Glutamatergic neuron (in vitro differentiated cells): ENCODE data around the gene LMBRD1. TPM values are rescaled to one million over a fixed set of nuclear protein-coding genes. Genes with fewer than 3 reads are reported as not detected.

Experiments
- DNase-seq: peaks from one replicate; pipeline ENCODE4 v3.0.0; 2022
- H3K27ac Mint-ChIP-seq: one replicate; pipeline ENCODE4 v1.8.0; 2020; ENCODE audit warnings: mild to moderate bottlenecking, mixed read lengths, inconsistent platforms; ENCODE audit not compliant: unreplicated experiment
- H3K27me3 Mint-ChIP-seq: one replicate; pipeline ENCODE4 v1.8.0; 2020; ENCODE audit warnings: mild to moderate bottlenecking, moderate library complexity, mixed read lengths, inconsistent platforms; ENCODE audit not compliant: unreplicated experiment
- H3K36me3 Mint-ChIP-seq: one replicate; pipeline ENCODE4 v1.8.0; 2020; ENCODE audit warnings: mild to moderate bottlenecking, mixed read lengths, inconsistent platforms; ENCODE audit not compliant: unreplicated experiment
- H3K4me1 Mint-ChIP-seq: one replicate; pipeline ENCODE4 v1.8.0; 2020; ENCODE audit warnings: mild to moderate bottlenecking, low read depth, mixed read lengths, inconsistent platforms; ENCODE audit not compliant: unreplicated experiment
- H3K4me3 Mint-ChIP-seq: one replicate; pipeline ENCODE4 v1.8.0; 2020; ENCODE audit warnings: mild to moderate bottlenecking, mixed read lengths, inconsistent platforms; ENCODE audit not compliant: unreplicated experiment
- H3K9me3 Mint-ChIP-seq: one replicate; pipeline ENCODE4 v1.8.0; 2020; ENCODE audit warnings: mild to moderate bottlenecking, moderate library complexity, mixed read lengths, inconsistent platforms; ENCODE audit not compliant: unreplicated experiment
- total RNA-seq: library from RNA; stranded (reverse); fragmentation: NEBNext Ultra II Directional; extraction: Animal tissue kit (Norgen Biotek cat#: 25700); gene quantifications from one replicate; pipeline ENCODE4 v1.2.1, GENCODE V29; 2021; ENCODE audit not compliant: unreplicated experiment
- TF ChIP-seq, protein P1 (sequence below): fragments of 200-600 bp; sonication (generic); IDR thresholded peaks from one replicate; pipeline ENCODE4 v1.5.0; 2021; ENCODE audit not compliant: partially characterized antibody, unreplicated experiment

The LMBRD1 gene
- total RNA-seq, 1 donor from 2014 or later = 35.5 TPM

DNA sequence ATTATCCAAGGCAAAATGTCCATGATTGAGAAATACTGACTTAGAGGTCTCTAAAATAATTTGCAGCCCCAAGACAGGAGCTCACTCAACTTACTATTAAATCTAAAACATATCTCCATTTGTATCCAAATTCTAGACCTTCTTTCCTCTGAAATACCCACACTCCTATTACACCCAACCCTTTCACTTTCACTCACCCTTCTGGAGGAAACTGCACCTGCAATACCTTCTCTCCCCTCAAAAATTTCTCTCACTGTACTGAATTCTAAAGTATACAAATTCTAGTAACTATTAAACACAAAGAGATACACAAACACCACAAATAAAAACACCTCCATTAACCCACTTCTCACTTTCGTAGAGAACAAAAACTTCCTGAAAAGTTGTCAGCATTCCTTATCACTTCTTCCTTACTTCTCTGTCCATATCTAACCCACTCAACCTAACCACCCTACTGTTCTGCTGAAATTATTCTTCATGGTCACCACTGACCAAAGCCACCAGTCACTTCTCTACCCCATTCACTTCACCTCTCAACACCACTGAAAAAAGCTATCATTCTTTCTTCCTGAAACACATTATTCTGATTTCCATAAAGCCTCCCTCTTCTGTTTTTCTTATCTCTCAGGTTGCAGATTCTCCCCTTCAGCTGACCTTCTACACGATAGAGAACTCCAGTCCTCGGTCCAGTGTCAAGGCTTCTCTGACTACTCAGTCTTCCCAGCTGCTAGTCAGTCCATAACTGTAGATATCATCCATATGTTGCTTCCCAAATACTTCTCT, 12.0 kb downstream of the LMBRD1 start:
- H3K4me1 Mint-ChIP-seq = peaks cover 4% of the 10 kb centered on the region
- no peaks in the 10 kb centered on the region for H3K9me3 Mint-ChIP-seq
- DNase-seq = no peak
- H3K4me3 Mint-ChIP-seq = no peak overlapping the region
- TF ChIP-seq, protein P1, sequence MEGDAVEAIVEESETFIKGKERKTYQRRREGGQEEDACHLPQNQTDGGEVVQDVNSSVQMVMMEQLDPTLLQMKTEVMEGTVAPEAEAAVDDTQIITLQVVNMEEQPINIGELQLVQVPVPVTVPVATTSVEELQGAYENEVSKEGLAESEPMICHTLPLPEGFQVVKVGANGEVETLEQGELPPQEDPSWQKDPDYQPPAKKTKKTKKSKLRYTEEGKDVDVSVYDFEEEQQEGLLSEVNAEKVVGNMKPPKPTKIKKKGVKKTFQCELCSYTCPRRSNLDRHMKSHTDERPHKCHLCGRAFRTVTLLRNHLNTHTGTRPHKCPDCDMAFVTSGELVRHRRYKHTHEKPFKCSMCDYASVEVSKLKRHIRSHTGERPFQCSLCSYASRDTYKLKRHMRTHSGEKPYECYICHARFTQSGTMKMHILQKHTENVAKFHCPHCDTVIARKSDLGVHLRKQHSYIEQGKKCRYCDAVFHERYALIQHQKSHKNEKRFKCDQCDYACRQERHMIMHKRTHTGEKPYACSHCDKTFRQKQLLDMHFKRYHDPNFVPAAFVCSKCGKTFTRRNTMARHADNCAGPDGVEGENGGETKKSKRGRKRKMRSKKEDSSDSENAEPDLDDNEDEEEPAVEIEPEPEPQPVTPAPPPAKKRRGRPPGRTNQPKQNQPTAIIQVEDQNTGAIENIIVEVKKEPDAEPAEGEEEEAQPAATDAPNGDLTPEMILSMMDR = no peak
- no peak overlapping the region for H3K27ac Mint-ChIP-seq
- no peaks in the 10 kb centered on the region for H3K36me3 Mint-ChIP-seq
- no peaks in the 10 kb centered on the region for H3K27me3 Mint-ChIP-seq

DNA sequence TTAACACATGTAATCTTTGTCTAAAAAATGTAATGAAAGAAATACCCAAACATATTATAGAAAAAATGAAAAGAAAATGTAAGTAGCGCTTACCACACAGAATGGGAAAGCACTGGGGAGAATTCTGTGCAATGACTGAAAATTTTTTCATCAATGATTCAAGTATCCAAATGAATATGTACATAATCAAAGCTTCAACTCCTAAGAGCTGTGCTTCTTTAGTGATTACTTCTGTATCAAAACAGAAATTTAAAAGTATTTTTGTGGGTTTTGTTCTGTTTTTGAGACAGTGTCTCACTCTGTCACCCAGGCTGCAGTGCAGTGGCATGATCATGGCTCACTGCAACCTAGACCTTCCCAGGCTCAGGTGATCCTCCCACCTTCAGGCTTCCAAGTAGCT, 13.7 kb downstream of the LMBRD1 start:
- H3K4me1 Mint-ChIP-seq = peaks cover 4% of the 10 kb centered on the region
- H3K36me3 Mint-ChIP-seq = no peaks in the 10 kb centered on the region
- H3K9me3 Mint-ChIP-seq = no peaks in the 10 kb centered on the region
- no peak overlapping the region for H3K4me3 Mint-ChIP-seq
- TF ChIP-seq, protein P1 = no peak
- DNase-seq = no peak
- H3K27ac Mint-ChIP-seq = no peak overlapping the region
- H3K27me3 Mint-ChIP-seq = no peaks in the 10 kb centered on the region

DNA sequence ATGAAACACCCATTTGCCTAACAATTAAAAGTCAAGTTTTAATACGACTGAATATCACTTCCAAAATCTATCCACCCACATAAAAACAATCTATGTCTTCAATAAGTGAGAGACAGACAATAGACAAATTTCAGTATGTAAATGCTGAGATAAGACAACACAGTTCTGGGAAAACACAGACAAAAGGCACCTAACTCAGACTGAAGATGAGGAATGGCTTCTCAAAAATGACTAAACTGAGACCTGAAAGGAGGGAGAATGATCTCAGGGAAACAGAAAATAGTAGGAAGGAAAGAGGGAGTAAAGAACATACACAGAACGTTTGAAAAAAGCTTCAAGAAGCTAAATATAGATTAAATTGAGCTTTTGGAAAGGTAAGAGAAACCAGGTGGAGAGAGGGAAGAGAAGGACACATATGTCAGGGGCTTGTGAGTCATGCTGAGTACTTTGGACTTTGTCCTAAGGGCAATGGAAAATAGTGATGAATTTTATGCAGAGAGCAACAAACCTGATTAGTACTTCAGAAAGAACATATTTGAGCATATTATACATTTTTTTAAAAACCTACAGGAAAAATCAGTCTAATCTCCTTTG, 16.1 kb downstream of the LMBRD1 start:
- H3K27me3 Mint-ChIP-seq = no peaks in the 10 kb centered on the region
- TF ChIP-seq, protein P1 = no peak
- H3K36me3 Mint-ChIP-seq = no peaks in the 10 kb centered on the region
- peak overlapping the region; percentile 4 for H3K27ac Mint-ChIP-seq
- no peak for DNase-seq
- H3K4me1 Mint-ChIP-seq = peaks cover 4% of the 10 kb centered on the region
- H3K4me3 Mint-ChIP-seq = no peak overlapping the region
- no peaks in the 10 kb centered on the region for H3K9me3 Mint-ChIP-seq

DNA sequence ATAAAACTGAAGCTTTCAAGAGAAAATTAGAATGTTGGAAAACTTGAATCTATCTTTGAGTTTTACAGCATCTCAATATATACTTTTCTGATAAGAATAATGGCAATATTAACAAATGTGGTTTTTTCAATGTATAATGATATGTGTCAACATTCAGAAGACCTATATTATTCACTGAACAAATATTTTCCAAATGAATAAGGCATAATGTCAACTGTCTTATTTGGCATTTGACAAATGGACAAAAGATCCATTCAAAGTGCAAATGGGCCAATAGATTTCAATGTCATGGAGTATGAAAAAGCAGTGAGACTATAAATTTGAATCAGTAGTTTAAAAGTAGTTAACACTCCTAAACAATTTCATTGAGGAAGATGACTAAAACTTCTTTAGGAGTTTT, 20.9 kb downstream of the LMBRD1 start:
- Mint-ChIP-seq H3K36me3 (peaks cover 17% of the 10 kb centered on the region), H3K4me1 (peaks cover 4% of the 10 kb centered on the region), H3K9me3 (no peaks in the 10 kb centered on the region), H3K4me3 (no peak overlapping the region), H3K27ac (no peak overlapping the region), H3K27me3 (no peaks in the 10 kb centered on the region)
- TF ChIP-seq, protein P1 = no peak
- no peak for DNase-seq

DNA sequence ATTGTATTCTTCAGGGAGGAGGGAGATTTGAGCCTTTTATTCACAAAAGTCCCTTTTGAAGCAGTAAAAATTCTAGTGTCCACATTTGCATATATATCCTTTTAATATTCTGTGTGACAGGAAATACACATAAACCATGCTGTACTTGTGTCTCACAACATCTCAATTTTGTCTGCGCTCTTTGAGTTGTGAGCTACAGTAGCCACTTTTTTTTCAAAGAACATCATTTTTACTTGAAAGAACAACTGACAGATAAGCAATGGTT, 21.3 kb downstream of the LMBRD1 start:
- H3K4me3 Mint-ChIP-seq = no peak overlapping the region
- peaks cover under 1% of the 10 kb centered on the region for H3K4me1 Mint-ChIP-seq
- TF ChIP-seq, protein P1 = no peak
- H3K9me3 Mint-ChIP-seq = no peaks in the 10 kb centered on the region
- no peak overlapping the region for H3K27ac Mint-ChIP-seq
- no peaks in the 10 kb centered on the region for H3K27me3 Mint-ChIP-seq
- DNase-seq = no peak
- peaks cover 17% of the 10 kb centered on the region for H3K36me3 Mint-ChIP-seq
